ENCODE data around the gene KRT20. TPM values are rescaled to one million over a fixed set of nuclear protein-coding genes. Genes with fewer than 3 reads are reported as not detected.
"Not testable (repeated sequence)": the region's sequence is repeated elsewhere in the genome, so short reads cannot be mapped to it uniquely, and the experiment has no call there.

The KRT20 gene
- total and polyA plus RNA-seq, 8 donors = 3.9 to 370 (median 86.5) TPM; not detected in 2

DNA sequence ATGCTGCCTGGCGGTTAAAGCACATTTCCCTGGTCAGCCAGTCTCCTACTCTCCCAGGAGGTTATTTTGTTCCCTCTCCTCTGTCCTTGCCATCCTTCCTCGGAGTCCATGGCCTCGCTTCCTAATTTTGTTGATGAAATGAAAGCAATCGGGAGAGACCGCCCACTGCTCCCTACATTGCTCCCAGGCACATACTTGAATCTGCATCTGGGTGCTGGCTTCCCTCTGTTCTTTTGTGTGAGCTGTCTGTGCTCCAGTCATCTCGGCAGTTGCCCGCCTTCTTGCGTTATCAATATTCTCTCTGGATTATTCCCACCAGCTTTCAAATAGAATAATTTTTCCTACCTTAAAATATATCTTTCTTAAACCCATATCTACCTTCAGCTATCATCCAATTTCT lies 41.3 kb upstream of the KRT20 start:
- Histone ChIP-seq H3K4me1 (no peaks in the 10 kb centered on the region), H3K4me3 (no peak overlapping the region), H3K9me3 (no peaks in the 10 kb centered on the region), H3K27me3 (peaks cover 0 to 19% (median 5%) of the 10 kb centered on the region in 3 donors), H3K27ac (no peak overlapping the region), H3K36me3 (no peaks in the 10 kb centered on the region)
- intact Hi-C loops (cut with DNase I; ENCODE audit: low total_unique reads) = no loop called here
- DNase-seq = no peak
- 77 to 92% (median 86%) methylated on average over 8 of the region's 8 CpGs for WGBS, 5 donors
- TF ChIP-seq POLR2AphosphoS5 (IDR thresholded peaks at IDR 0.05) (no peak), EP300 (IDR thresholded peaks at IDR 0.05) (no peak), POLR2A (IDR thresholded peaks at IDR 0.05) (no peak)
- TF ChIP-seq, protein P1, sequence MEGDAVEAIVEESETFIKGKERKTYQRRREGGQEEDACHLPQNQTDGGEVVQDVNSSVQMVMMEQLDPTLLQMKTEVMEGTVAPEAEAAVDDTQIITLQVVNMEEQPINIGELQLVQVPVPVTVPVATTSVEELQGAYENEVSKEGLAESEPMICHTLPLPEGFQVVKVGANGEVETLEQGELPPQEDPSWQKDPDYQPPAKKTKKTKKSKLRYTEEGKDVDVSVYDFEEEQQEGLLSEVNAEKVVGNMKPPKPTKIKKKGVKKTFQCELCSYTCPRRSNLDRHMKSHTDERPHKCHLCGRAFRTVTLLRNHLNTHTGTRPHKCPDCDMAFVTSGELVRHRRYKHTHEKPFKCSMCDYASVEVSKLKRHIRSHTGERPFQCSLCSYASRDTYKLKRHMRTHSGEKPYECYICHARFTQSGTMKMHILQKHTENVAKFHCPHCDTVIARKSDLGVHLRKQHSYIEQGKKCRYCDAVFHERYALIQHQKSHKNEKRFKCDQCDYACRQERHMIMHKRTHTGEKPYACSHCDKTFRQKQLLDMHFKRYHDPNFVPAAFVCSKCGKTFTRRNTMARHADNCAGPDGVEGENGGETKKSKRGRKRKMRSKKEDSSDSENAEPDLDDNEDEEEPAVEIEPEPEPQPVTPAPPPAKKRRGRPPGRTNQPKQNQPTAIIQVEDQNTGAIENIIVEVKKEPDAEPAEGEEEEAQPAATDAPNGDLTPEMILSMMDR (IDR thresholded peaks at IDR 0.05) = no peak

DNA sequence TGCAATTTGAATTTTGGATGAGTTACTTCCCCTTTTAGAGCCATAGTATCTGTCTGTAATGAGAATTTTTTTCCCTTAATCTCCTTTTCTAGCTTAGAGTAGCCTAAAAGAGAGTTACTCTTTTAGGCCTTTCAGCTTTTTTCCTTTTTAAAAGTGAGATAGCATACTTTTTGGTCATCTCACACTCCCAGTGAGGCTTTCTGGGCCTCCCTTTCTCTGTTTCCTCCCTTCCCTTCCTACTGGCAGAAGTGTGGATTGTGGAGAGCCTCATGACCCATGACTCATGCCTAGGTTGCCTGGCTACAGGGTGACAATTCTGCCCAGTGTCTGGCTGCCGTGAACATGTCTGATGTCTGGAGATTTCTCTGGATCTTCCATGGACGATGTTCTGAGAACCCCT lies 37.2 kb upstream of the KRT20 start:
- H3K36me3 ChIP-seq = no peaks in the 10 kb centered on the region
- H3K27me3 ChIP-seq = peaks cover 0 to 13% (median 5%) of the 10 kb centered on the region in 3 donors
- no peaks in the 10 kb centered on the region for H3K9me3 ChIP-seq
- no peak overlapping the region for H3K4me3 ChIP-seq
- intact Hi-C loops (cut with DNase I; ENCODE audit: low total_unique reads) = no loop called here
- TF ChIP-seq, protein P1 (IDR thresholded peaks at IDR 0.05) = no peak
- TF ChIP-seq POLR2A (IDR thresholded peaks at IDR 0.05) = no peak
- TF ChIP-seq POLR2AphosphoS5 (IDR thresholded peaks at IDR 0.05) = peak in 1 of 3 donors; percentile 15
- no peak for TF ChIP-seq EP300 (IDR thresholded peaks at IDR 0.05)
- peak; percentile 32 to 50 for DNase-seq
- 33 to 61% (median 51%) methylated on average over 2 of the region's 2 CpGs for WGBS, 5 donors
- no peaks in the 10 kb centered on the region for H3K4me1 ChIP-seq
- no peak overlapping the region for H3K27ac ChIP-seq

DNA sequence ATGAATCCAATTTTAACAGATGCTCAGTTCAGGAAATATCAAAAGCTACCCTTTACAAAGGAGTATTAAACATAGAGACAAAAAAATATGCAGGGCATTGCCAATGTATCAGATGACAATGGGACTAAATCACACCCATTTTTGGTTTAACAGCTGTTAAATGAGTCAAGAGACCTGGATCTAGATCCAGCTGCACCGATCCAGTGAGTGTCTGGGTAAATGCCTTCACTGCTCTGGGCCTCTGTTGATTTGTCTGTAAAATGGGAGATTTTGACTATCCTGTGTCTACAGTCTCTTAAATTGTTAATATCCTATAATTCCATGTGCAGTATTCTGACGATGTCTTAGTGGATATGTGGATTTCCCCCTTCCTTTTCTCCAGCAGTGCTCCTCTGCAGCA lies 36.0 kb upstream of the KRT20 start:
- no peaks in the 10 kb centered on the region for H3K4me1 ChIP-seq
- H3K27ac ChIP-seq = no peak overlapping the region
- 82 to 97% (median 84%) methylated on average over 2 of the region's 2 CpGs for WGBS, 5 donors
- TF ChIP-seq POLR2A (IDR thresholded peaks at IDR 0.05) (no peak), EP300 (IDR thresholded peaks at IDR 0.05) (no peak), POLR2AphosphoS5 (IDR thresholded peaks at IDR 0.05) (no peak)
- TF ChIP-seq, protein P1 (IDR thresholded peaks at IDR 0.05) = no peak
- no peak overlapping the region for H3K4me3 ChIP-seq
- DNase-seq = no peak
- H3K9me3 ChIP-seq = no peaks in the 10 kb centered on the region
- no peaks in the 10 kb centered on the region for H3K36me3 ChIP-seq
- intact Hi-C loops (cut with DNase I; ENCODE audit: low total_unique reads) = no loop called here
- H3K27me3 ChIP-seq = peaks cover 0 to 5% (median 3%) of the 10 kb centered on the region in 3 donors

DNA sequence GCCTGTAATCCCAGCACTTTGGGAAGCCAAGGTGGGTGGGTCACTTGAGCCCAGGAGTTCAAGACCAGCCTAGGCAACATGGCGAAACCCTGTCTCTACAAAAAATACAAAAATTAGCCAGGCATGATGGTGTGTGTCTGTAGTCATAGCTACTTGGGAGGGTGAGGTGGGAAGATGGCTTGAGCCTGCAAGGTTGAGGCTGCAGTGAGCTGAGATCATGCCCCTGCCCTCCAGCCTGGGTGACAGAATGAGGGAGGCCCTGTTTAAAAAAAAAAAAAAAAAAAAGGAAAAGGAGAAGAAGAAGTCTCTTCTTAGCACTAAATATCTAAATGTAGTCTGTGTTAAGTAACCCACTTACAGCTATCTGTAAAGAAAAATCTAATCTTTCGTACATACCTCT lies 32.1 kb upstream of the KRT20 start:
- DNase-seq; H3K27me3 ChIP-seq; H3K4me3 ChIP-seq; intact Hi-C loops (cut with DNase I; ENCODE audit: low total_unique reads); H3K36me3 ChIP-seq; H3K9me3 ChIP-seq; H3K27ac ChIP-seq; H3K4me1 ChIP-seq: not testable (repeated sequence)
- WGBS, 5 donors = 85 to 96% (median 95%) methylated on average over 2 of the region's 2 CpGs

DNA sequence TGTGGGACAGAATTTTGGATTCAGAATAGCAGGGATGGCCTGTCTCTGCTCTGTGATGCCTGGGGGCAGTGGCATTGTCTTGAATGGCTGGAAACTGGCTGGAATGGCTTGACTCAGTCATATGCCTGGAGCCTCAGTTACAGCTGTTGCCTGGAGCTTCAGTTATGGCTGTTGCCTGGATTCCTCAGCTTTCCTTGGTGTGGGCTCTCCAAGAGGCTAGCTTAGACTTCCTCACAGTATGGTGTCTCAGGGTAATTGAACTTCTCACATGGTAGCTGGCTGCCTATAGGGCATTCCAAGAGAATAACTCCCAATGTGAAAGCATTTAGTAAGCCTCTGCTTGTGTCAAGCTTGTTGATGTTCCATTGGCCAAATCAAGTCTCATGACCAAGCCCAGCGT lies 31.3 kb upstream of the KRT20 start:
- H3K36me3 ChIP-seq = no peaks in the 10 kb centered on the region
- no peak overlapping the region for H3K4me3 ChIP-seq
- 0 to 71% (median 47%) methylated on average over 1 of the region's 1 CpG for WGBS, 5 donors
- DNase-seq = no peak
- H3K27ac ChIP-seq = no peak overlapping the region
- no peaks in the 10 kb centered on the region for H3K4me1 ChIP-seq
- H3K9me3 ChIP-seq = no peaks in the 10 kb centered on the region
- TF ChIP-seq POLR2AphosphoS5 (IDR thresholded peaks at IDR 0.05) (no peak), POLR2A (IDR thresholded peaks at IDR 0.05) (no peak), EP300 (IDR thresholded peaks at IDR 0.05) (no peak)
- TF ChIP-seq, protein P1 (IDR thresholded peaks at IDR 0.05) = no peak
- no peaks in the 10 kb centered on the region for H3K27me3 ChIP-seq
- intact Hi-C loops (cut with DNase I; ENCODE audit: low total_unique reads) = no loop called here

All from stomach (tissue), 9 donors.